C4-2B (cell line): Measurements from ENCODE around the gene PLCL2.

Experiments
- CTCF ChIP-seq: fragments of 450-650 bp; conservative IDR thresholded peaks from 2 replicates; pipeline ENCODE4 v1.5.1; 2017; ENCODE audit warnings: mild to moderate bottlenecking
- ZFX ChIP-seq: fragments of 450-650 bp; IDR thresholded peaks from 2 replicates; pipeline ENCODE4 v1.6.1; 2017

GRCh38 chr3:17075358-17075757 lies 190.6 kb downstream of the PLCL2 start:
- TF ChIP-seq CTCF (no peak), ZFX (no peak)
